SKM-1 treated with dmso at 0.1 percent for 144 hours (cell line): ENCODE measurements around the gene ARHGEF16.

Source experiments
- DNase-seq: peaks from one replicate; lab custom pipeline; 2025; ENCODE audit not compliant: unreplicated experiment; lab: John Stamatoyannopoulos, UW

ARHGEF16 gene

GRCh38 chr1:3481836-3482375 is 27.4 kb downstream of the ARHGEF16 start:
- no peak for DNase-seq

DNA sequence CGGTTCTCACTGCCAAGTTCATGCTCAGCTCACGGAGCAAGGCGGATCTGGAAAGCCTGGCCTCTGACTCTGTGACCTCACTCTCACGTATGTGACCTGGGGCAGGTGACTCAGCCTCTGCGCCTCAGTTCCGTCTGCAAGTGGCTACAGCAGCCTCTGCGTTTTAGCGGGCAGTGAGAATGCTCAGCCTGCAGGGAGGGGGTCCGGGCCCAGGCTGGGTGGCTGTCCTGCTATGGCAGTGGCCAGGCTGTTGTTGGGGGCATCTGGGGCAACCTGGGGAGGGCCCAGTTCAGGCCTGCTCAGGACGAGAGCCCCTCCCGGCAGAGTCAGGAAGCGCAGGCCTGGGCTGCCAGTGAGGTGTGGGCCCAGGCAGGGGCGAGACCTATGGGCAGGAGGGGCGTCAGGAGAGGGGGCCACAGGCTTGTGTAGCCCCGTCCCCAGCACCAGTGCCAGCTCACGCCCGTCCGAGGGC is 27.9 kb downstream of the ARHGEF16 start:
- no peak for DNase-seq

GRCh38 chr1:3483380-3483779 is 28.9 kb downstream of the ARHGEF16 start:
- DNase-seq, result no peak

DNA sequence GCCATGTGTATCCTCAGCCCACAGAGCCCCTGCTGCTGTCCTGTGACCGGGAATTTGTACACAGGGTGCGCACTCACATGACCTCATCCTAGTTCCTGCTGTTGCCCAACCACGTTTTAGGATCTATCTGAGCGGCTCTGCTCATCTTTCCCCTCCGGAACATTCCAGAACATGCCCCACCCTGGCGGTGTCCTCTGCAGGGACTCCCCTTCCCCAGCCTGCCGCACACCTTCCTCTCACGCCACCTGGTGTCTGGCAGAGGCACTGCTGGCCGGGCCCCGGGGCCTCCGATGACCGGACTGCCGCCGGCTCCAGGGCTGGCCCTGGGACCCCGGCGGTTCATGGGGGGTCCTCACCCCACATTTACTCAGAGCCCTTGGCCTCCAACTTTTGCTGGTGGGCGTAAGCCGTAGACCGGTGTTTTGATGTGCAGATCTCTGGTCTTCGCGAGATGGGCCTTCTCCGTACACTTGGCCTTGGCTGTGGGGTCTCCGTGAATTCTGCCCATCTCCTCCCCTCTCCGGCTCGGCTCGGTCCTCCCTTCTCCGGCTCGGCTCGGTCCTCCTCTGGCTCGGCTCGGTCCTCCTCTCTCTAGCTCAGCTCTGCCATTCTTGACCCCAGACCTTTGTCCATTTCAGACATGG is 29.5 kb downstream of the ARHGEF16 start:
- peak; percentile 14 for DNase-seq

DNA sequence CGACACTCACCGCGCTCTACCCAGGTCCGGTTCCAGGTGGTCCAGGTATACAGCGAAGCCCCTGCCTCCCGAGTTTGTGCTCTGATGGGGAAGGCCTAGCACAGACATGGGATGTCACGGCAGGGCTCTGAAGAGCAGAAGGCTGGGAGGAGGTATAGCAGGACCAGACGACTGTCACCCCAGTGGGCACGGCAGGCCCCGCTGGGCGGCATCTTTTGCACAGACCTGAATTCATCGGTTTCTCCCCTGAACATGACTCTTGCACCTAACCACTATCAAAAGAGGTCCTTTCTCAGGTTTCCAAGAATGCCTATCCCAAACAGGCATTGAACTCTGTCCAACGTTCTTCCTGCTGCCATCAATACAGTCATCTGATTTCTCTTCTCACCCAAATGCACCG is 30.6 kb downstream of the ARHGEF16 start:
- DNase-seq, result no peak

DNA sequence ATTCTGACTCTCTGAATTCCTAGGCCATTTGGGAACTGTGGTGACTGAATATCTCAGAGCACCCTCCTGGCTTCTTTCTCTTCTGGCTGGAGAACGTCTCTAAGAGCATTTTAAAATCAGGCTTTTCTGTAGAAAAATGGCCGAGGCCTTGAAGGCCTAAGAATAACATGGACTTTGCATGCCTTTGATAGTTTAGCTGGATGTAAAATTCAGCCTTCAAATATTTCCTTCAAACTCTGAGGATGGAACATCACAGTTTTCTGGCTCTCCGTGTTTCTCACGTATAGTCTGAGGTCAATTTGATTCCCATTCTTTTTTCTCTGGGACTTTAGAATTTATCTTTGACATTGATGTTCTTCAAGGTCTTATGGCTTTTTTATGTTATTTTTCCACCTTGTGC is 34.0 kb downstream of the ARHGEF16 start:
- DNase-seq, result no peak

DNA sequence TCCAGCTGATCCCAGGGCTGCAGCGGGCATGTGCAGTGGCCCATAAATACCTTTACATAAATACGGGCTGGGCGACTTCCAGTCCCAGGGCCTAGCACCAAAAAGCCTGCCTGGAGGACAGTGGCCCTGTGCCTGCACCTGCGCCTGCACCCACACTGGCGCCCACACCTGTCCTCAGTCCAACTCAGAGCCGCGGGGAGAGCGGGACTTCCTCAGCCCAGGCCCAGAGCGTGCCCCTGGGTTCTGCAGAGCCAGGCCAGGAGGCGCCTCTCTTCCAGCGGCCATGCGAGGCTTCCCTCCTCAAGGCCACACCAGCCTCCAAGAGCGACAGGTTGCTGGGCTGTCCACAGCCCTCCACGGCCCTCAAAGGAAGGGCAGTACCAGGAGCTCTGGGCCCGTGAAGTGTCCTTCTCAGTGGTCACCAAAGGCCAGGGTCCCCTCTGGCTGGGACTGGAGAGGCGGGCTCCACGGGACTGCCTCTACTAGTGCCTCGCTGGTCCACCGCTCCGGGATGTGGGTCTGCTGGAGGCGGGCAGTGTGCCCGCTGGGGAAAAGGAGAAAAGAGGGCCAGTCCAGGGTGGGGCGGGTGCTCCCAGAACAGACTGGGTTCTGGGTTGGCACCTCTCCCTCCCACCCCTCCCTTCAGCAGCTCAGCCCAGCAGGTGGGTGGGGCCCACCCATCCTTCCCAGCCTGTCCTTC is 35.7 kb downstream of the ARHGEF16 start:
- DNase-seq, result no peak

GRCh38 chr1:3491291-3492246 is 37.1 kb downstream of the ARHGEF16 start:
- DNase-seq, result peak; percentile 59

- DNase-seq, result no peak
Measured at GRCh38 chr1:3492545-3493246, 38.2 kb downstream of the ARHGEF16 start.

GRCh38 chr1:3494321-3495308 is 40.1 kb downstream of the ARHGEF16 start:
- DNase-seq, result no peak

- DNase-seq, result no peak
Measured at GRCh38 chr1:3495776-3496745, 41.6 kb downstream of the ARHGEF16 start.

DNA sequence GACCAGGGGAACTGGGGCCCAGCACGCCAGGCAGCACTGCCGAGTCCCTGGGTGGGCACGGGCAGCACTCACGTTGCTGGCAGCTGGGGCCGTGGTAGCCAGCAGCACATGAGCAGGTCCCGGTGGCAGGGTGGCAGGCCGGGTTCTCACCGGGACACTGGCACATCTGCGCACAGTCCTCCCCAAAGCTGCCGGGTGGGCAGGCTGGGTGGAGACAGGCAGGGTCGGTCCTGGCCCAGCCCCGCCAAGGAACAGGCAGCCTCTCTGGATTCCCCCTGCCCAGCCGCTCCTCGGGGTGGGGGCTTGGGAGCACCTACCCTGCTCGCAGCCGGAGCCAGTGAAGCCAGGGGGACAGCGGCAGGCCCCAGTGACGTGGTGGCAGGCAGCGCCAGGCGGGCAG is 42.5 kb downstream of the ARHGEF16 start:
- no peak for DNase-seq

DNA sequence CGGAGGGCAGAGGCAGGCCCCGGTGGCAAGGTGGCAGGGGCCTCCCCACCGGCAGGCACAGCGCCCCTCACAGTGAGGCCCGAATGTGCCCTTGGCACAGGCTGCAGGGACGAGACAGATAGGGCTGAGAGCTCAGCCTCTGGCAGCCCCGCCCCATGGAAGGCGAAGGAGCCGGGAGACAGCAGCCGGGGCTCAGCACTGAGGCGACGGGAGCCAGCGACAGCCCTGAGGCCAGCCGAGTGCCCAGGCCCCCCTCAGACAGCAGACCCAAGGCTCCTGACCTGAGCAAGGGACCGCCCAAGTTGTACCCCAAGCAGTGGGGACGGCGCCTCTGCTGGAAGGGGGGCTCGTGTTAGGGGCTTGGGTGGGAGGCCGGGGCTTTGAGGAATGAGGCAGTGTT is 43.1 kb downstream of the ARHGEF16 start:
- DNase-seq, result no peak

DNA sequence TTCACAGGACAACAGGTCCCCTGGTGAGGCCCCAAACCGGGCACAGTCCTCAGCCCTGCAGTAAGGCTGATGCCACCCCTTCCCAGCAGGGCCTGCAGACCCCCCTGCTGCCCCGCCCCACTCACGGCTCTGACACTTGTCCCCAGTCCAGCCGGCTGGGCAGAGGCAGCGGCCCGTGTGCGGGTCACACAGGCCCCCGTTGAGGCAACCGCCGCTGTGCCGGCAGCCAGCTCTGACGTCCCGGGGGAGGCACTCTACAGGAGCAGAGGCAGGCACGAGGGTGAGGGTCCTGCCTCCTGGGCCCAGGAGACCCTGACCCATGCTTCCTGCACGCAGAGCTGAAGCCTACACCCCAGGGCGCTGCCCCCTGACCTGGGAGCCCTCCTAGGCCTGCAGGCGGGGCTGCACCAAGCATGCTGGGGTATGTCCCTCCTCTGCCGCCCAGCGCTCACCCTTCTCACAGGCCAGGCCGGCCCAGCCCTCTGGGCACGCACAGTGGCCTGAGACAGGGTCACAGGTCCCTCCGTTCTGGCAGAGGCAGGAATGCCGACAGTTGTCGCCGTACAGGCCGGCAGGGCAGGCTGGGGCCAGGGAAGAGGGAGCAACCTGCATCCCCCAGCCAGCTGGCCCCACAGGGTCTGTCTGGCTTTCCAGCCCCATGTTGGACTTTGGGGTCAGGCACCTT is 43.9 kb downstream of the ARHGEF16 start:
- DNase-seq, result no peak

DNA sequence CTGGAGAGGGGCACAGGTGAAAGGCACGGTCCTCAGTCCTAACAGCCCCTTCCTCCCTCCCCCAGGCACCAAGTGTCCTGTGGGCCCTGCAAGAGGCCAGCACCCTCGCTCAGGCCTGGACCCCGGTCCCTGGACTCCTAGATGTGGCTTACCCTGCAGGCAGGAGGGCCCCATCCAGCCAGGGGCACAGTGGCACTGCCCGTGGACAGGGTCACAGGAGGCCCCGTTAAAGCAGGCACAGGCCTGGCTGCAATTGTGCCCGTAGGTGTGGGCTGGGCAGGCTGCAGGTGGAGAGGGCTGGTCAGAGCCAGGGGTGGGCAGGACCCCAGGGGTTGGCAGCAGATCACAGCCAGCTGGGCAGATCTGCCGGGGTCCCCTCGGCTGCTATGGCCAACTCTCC is 44.5 kb downstream of the ARHGEF16 start:
- DNase-seq, result no peak

- DNase-seq, result no peak
Measured at GRCh38 chr1:3499611-3500010, 45.1 kb downstream of the ARHGEF16 start.

DNA sequence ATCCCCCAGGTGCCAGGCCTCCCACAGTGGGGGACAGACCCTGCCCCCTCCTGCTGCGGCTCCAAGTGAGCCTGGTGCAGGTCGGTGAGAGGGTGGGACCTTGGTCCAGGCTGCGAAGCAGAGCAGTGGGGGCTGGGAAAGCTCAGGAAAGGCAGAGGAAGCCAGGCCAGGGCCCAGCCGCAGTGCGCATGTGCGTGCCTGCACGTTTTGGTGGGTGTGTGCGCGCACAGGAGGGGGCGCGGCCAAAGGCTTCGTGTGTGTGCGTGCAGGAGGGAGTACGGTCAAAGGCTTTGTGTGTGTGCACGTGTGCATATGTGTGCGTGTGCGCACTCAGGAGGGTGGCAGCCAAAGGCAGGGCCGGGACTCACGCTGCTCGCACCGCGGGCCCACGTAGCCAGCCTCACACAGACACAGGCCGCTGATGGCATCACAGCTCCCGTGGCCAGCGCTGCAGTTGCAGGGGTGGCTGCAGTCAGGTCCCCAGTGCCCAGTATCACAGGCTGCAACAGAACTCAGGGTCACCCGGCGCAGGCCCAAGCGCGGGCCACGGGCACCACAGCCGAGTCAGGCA is 45.9 kb downstream of the ARHGEF16 start:
- DNase-seq, result no peak
